IPS-20b (cell line): Measurements from ENCODE around the gene KCNMA1.
A peak's percentile ranks its signal among the peaks of the same experiment; 100 is the strongest.

Experiments used
- H3K27ac ChIP-seq: one replicate; pipeline ENCODE4 v1.5.1; 2013; ENCODE audit warnings: low read length
- H3K27me3 ChIP-seq: 2 replicates; pipeline ENCODE4 v1.6.1; 2013; ENCODE audit warnings: mild to moderate bottlenecking, low read length, inconsistent platforms; ENCODE audit not compliant: insufficient read depth
- H3K36me3 ChIP-seq: 2 replicates; pipeline ENCODE4 v1.6.1; 2013; ENCODE audit warnings: low read depth, mild to moderate bottlenecking, inconsistent platforms, low read length, moderate library complexity; ENCODE audit not compliant: insufficient read depth
- H3K4me1 ChIP-seq: 2 replicates; pipeline ENCODE4 v1.6.1; 2013; ENCODE audit warnings: mild to moderate bottlenecking, control low read depth, inconsistent platforms, low read length, moderate library complexity; ENCODE audit not compliant: insufficient read depth
- H3K4me3 ChIP-seq: 2 replicates; pipeline ENCODE4 v1.5.1; 2013; ENCODE audit warnings: mild to moderate bottlenecking, low read length, inconsistent platforms
- H3K9ac ChIP-seq: 2 replicates; pipeline ENCODE4 v1.6.1; 2013; ENCODE audit warnings: low read depth, mild to moderate bottlenecking, inconsistent platforms, low read length, moderate library complexity
- H3K9me3 ChIP-seq: 2 replicates; pipeline ENCODE4 v1.6.1; 2013; ENCODE audit warnings: mild to moderate bottlenecking, low read depth, low read length, inconsistent platforms; ENCODE audit not compliant: insufficient read depth

Gene KCNMA1

DNA sequence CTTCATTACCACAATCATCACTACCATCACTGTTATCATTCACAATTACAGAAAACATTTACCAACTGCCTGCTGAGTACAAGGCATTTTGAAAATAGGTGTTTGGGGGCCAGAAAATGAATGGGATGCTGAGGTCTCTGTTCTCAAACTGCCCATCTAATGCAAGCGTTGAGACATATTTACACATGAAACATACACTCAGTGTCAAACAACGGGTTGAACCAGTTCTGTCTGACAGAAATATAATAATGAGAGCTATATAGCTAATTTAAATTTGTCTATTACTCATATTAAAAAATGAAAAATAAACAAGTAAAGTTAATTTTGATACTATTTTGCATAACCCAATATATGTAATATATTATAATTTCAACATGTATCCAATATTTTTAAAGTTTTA lies 303.1 kb downstream of the KCNMA1 start:
- Histone ChIP-seq H3K36me3 (no peaks in the 10 kb centered on the region), H3K4me1 (no peaks in the 10 kb centered on the region), H3K27me3 (no peaks in the 10 kb centered on the region), H3K27ac (no peak overlapping the region), H3K9me3 (peaks cover 3% of the 10 kb centered on the region; the same call in 1 of the 2 replicates), H3K9ac (no peak overlapping the region), H3K4me3 (no peak overlapping the region)

GRCh38 chr10:77333610-77334340 lies 303.8 kb downstream of the KCNMA1 start:
- Histone ChIP-seq H3K9ac (no peak overlapping the region), H3K27me3 (no peaks in the 10 kb centered on the region), H3K9me3 (no peaks in the 10 kb centered on the region), H3K36me3 (no peaks in the 10 kb centered on the region), H3K4me3 (no peak overlapping the region), H3K4me1 (no peaks in the 10 kb centered on the region), H3K27ac (no peak overlapping the region)

DNA sequence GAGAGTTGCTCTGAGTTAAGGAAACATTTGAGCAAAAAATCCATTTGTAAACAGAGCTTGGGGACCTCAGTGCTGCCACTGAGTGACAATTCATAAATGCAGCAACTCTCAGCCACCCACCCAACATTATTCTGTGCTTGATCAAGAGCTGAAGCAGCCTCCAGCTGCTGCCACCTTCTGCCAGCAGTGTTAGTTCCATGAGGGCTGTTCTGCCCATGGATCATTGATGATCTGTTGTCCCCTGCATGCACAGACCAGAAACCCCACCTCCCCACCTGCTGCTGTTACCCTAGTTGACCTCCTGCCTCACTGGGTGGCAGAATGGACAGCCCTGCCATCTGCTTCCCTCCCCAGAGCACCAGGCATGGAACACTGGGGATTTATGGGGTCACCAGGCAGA lies 305.4 kb downstream of the KCNMA1 start:
- Histone ChIP-seq H3K9me3 (no peaks in the 10 kb centered on the region), H3K9ac (no peak overlapping the region), H3K4me1 (no peaks in the 10 kb centered on the region), H3K4me3 (no peak overlapping the region), H3K27ac (no peak overlapping the region), H3K27me3 (no peaks in the 10 kb centered on the region), H3K36me3 (no peaks in the 10 kb centered on the region)

GRCh38 chr10:77328272-77328816 lies 309.3 kb downstream of the KCNMA1 start:
- no peaks in the 10 kb centered on the region for H3K9me3 ChIP-seq
- peaks cover 13% of the 10 kb centered on the region for H3K4me1 ChIP-seq
- H3K27ac ChIP-seq = no peak overlapping the region
- no peaks in the 10 kb centered on the region for H3K27me3 ChIP-seq
- H3K9ac ChIP-seq = no peak overlapping the region
- no peaks in the 10 kb centered on the region for H3K36me3 ChIP-seq
- no peak overlapping the region for H3K4me3 ChIP-seq

DNA sequence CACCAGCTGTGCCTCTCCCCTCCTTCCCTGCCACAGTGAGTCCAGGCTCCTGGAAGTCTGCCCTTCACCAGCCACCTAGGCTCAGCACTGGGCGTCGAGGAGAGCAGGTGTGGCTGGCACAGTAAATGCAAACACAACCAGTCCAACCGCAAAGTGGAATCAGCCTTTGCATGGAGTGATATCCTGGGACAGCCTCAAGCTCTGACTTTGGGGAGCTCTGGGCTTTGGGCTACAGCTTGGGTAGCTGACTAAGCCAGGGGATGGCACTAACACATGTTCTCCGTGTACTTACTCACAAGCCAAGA lies 312.4 kb downstream of the KCNMA1 start:
- Histone ChIP-seq H3K4me3 (peak overlapping the region; percentile 19; the same call in 1 of the 2 replicates), H3K9ac (no peak overlapping the region), H3K4me1 (peaks cover 13% of the 10 kb centered on the region), H3K27ac (no peak overlapping the region), H3K27me3 (no peaks in the 10 kb centered on the region), H3K36me3 (no peaks in the 10 kb centered on the region), H3K9me3 (no peaks in the 10 kb centered on the region)

DNA sequence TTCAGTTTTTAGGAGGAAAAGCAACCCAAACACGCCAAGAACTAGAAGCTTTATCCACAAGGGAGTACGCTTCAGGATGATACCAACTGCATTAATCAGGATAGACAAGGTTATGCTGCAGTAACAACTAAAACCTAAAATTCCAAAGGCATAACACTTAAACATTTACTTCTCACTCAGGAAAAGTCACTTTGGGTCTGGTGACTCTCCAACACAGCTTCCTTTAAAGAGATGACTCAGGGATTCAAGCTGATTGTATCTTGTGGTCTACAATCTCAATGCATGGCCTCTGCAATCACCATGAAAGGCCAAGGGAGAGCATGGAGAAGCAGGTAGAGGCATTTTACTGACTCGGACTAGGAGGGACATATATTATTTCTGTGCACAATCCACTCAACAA lies 315.8 kb downstream of the KCNMA1 start:
- peaks cover 13% of the 10 kb centered on the region for H3K4me1 ChIP-seq
- no peaks in the 10 kb centered on the region for H3K27me3 ChIP-seq

GRCh38 chr10:77320971-77321471 lies 316.6 kb downstream of the KCNMA1 start:
- H3K9me3 ChIP-seq = no peaks in the 10 kb centered on the region
- peaks cover 13% of the 10 kb centered on the region for H3K4me1 ChIP-seq
- H3K9ac ChIP-seq = no peak overlapping the region
- H3K27ac ChIP-seq = no peak overlapping the region
- H3K4me3 ChIP-seq = no peak overlapping the region
- H3K36me3 ChIP-seq = no peaks in the 10 kb centered on the region
- H3K27me3 ChIP-seq = no peaks in the 10 kb centered on the region

More for the DNA sequence above, 315.8 kb downstream of the KCNMA1 start:
- no peak overlapping the region for H3K9ac ChIP-seq
- no peak overlapping the region for H3K27ac ChIP-seq
- H3K9me3 ChIP-seq = no peaks in the 10 kb centered on the region
- H3K36me3 ChIP-seq = no peaks in the 10 kb centered on the region
- H3K4me3 ChIP-seq = no peak overlapping the region

- peaks cover 9% of the 10 kb centered on the region for H3K4me1 ChIP-seq
- no peaks in the 10 kb centered on the region for H3K36me3 ChIP-seq
- H3K27me3 ChIP-seq = no peaks in the 10 kb centered on the region
- no peaks in the 10 kb centered on the region for H3K9me3 ChIP-seq
- H3K27ac ChIP-seq = no peak overlapping the region
- H3K4me3 ChIP-seq = no peak overlapping the region
- no peak overlapping the region for H3K9ac ChIP-seq
These were observed 318.1 kb downstream of the KCNMA1 start for GRCh38 chr10:77319557-77319956.

DNA sequence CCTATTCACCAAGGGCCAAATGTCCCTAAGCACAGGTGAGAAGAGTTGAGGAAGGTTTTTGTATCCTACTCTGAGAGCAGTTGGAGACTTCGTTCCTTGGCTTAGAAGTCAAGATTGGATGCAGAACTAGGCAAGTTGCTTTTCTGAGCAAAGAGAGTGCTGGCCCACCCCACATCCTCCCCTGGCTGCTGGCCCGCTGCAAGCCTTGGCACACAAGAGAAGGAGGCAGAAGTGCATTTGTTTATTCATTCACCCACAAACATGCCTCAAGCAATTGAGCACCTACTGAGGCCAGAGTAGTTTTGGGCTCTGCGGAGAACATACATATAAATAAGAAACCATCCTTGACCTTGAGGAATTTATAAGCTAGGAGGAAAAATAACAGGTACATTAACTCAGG lies 318.9 kb downstream of the KCNMA1 start:
- H3K4me1 ChIP-seq = peaks cover 15% of the 10 kb centered on the region
- H3K27ac ChIP-seq = no peak overlapping the region
- H3K27me3 ChIP-seq = no peaks in the 10 kb centered on the region
- H3K9ac ChIP-seq = no peak overlapping the region
- H3K36me3 ChIP-seq = no peaks in the 10 kb centered on the region
- H3K4me3 ChIP-seq = no peak overlapping the region
- H3K9me3 ChIP-seq = no peaks in the 10 kb centered on the region

DNA sequence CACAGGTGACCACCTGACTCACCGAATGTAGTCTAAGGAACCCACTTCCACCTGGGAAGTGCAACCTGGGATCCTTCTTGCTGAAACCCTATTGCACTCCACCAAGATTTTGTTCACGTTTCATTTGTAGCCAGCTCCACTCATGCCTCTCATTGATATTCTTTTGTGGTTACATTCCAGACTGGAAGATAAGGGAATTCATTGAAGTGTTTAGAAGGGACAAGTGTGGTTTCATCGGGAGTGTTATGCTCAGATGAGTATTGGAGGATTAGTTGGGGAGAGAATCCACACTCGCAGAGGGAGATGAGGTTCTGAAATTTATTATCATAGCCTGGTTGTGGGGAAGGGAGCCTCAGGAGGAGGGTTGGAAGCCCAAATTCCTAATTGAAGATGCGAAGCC lies 320.4 kb downstream of the KCNMA1 start:
- H3K36me3 ChIP-seq = no peaks in the 10 kb centered on the region
- peaks cover 15% of the 10 kb centered on the region for H3K4me1 ChIP-seq
- no peak overlapping the region for H3K4me3 ChIP-seq
- no peaks in the 10 kb centered on the region for H3K9me3 ChIP-seq
- no peak overlapping the region for H3K27ac ChIP-seq
- no peaks in the 10 kb centered on the region for H3K27me3 ChIP-seq
- H3K9ac ChIP-seq = no peak overlapping the region

GRCh38 chr10:77315496-77316129 lies 322.0 kb downstream of the KCNMA1 start:
- Histone ChIP-seq H3K4me3 (no peak overlapping the region), H3K27me3 (no peaks in the 10 kb centered on the region), H3K9me3 (no peaks in the 10 kb centered on the region), H3K36me3 (no peaks in the 10 kb centered on the region), H3K4me1 (peaks cover 15% of the 10 kb centered on the region), H3K27ac (no peak overlapping the region), H3K9ac (no peak overlapping the region)
